Right lobe of liver (tissue), 4 donors: ENCODE results near the gene SULT4A1.

Source experiments
- CTCF ChIP-seq, 4 donors: fragments of 200-600 bp in 3 of 4; fragments of 450-650 bp in 1 of 4; IDR thresholded peaks; one replicate each; pipeline versions ENCODE4 v1.5.1 to v1.8.0; 2016 to 2022; ENCODE audit warnings: antibody characterized with exemption in 4 of 4, mild to moderate bottlenecking in 2 of 4
- POLR2A ChIP-seq: fragments of 450-650 bp; IDR thresholded peaks from one replicate; pipeline ENCODE4 v1.6.1; 2017; ENCODE audit warnings: antibody characterized with exemption, mild to moderate bottlenecking
- donor health status: DM: no; HTN: no; CAD: no.
- donor health status: DM: no; HTN: no; CAD: no.
- donor health status: DM: no; HTN: yes; CAD: no.

GRCh38 chr22:43824724-43825420 is 37.4 kb downstream of the SULT4A1 start:
- TF ChIP-seq CTCF (IDR thresholded peaks at IDR 0.05) (no peak), POLR2A (no peak)
